ENCODE data around the gene CDK11A.
"Not testable (repeated sequence)": the region's sequence is repeated elsewhere in the genome, so short reads cannot be mapped to it uniquely, and the experiment has no call there.

CDK11A gene

GRCh38 chr1:1677718-1678580 lies 46.2 kb downstream of the CDK11A start:
- no peak overlapping the region for H3K4me3 ChIP-seq (ENCODE audit: control insufficient read depth, low read depth, low read length)
- no peak for DNase-seq (ENCODE audit: low read depth)
- TF ChIP-seq CTCF (IDR thresholded peaks at IDR 0.05; ENCODE audit: control insufficient read depth, insufficient read depth, low read depth, low read length, missing control alignments): no peak

GRCh38 chr1:1676087-1676486 lies 48.1 kb downstream of the CDK11A start:
- H3K4me3 ChIP-seq (ENCODE audit: control insufficient read depth, low read depth, low read length): not testable (repeated sequence)

GRCh38 chr1:1675218-1675617 lies 48.9 kb downstream of the CDK11A start:
- not testable (repeated sequence) for H3K4me3 ChIP-seq (ENCODE audit: control insufficient read depth, low read depth, low read length); DNase-seq (ENCODE audit: low read depth)

More at GRCh38 chr1:1676087-1676486, 48.1 kb downstream of the CDK11A start:
- not testable (repeated sequence) for DNase-seq (ENCODE audit: low read depth)

- not testable (repeated sequence) for H3K4me3 ChIP-seq (ENCODE audit: control insufficient read depth, low read depth, low read length); DNase-seq (ENCODE audit: low read depth)
Measured at GRCh38 chr1:1674806-1675205, 49.4 kb downstream of the CDK11A start.

- no peak overlapping the region for H3K4me3 ChIP-seq (ENCODE audit: control insufficient read depth, low read depth, low read length)
- no peak for DNase-seq (ENCODE audit: low read depth)
- TF ChIP-seq CTCF (IDR thresholded peaks at IDR 0.05; ENCODE audit: control insufficient read depth, insufficient read depth, low read depth, low read length, missing control alignments): no peak
Measured at GRCh38 chr1:1672181-1672965, 51.8 kb downstream of the CDK11A start.

GRCh38 chr1:1671365-1672119 lies 52.6 kb downstream of the CDK11A start:
- no peak for TF ChIP-seq CTCF (IDR thresholded peaks at IDR 0.05; ENCODE audit: control insufficient read depth, insufficient read depth, low read depth, low read length, missing control alignments)
- no peak for DNase-seq (ENCODE audit: low read depth)
- H3K4me3 ChIP-seq (ENCODE audit: control insufficient read depth, low read depth, low read length): no peak overlapping the region

- no peak for DNase-seq (ENCODE audit: low read depth)
Measured at GRCh38 chr1:1670866-1671265, 53.3 kb downstream of the CDK11A start.

More at GRCh38 chr1:1670866-1671265, 53.3 kb downstream of the CDK11A start:
- no peak for TF ChIP-seq CTCF (IDR thresholded peaks at IDR 0.05; ENCODE audit: control insufficient read depth, insufficient read depth, low read depth, low read length, missing control alignments)
- no peak overlapping the region for H3K4me3 ChIP-seq (ENCODE audit: control insufficient read depth, low read depth, low read length)
